NCI-H1436 (cell line): Measurements from ENCODE around the gene ORAI2.
"Not testable (repeated sequence)": the region's sequence is repeated elsewhere in the genome, so short reads cannot be mapped to it uniquely, and the experiment has no call there.

Experiments
- DNase-seq: peaks from one replicate; lab custom pipeline; 2025; lab: John Stamatoyannopoulos, UW

ORAI2 gene

GRCh38 chr7:102469972-102470825 lies 36.8 kb downstream of the ORAI2 start:
- no peak for DNase-seq

- no peak for DNase-seq
These were observed 38.4 kb downstream of the ORAI2 start for GRCh38 chr7:102471791-102472125.

GRCh38 chr7:102472126-102473041 lies 39.0 kb downstream of the ORAI2 start:
- no peak for DNase-seq

- DNase-seq, result no peak
These were observed 40.1 kb downstream of the ORAI2 start for GRCh38 chr7:102473271-102473991.

- DNase-seq, result not testable (repeated sequence)
These were observed 40.7 kb downstream of the ORAI2 start for GRCh38 chr7:102474116-102474515.

GRCh38 chr7:102474736-102475435 lies 41.5 kb downstream of the ORAI2 start:
- DNase-seq, result not testable (repeated sequence)

- not testable (repeated sequence) for DNase-seq
These were observed 45.2 kb downstream of the ORAI2 start, which contains the start of gene POLR2J for GRCh38 chr7:102478314-102479208. TSS of gene POLR2J (minus strand) at chr7:102478922. CDS start at chr7:102478860, 62 bp downstream.

GRCh38 chr7:102479209-102479584 lies 45.8 kb downstream of the ORAI2 start:
- not testable (repeated sequence) for DNase-seq

GRCh38 chr7:102479982-102480637 lies 46.7 kb downstream of the ORAI2 start:
- DNase-seq, result not testable (repeated sequence)

- not testable (repeated sequence) for DNase-seq
These were observed 48.6 kb downstream of the ORAI2 start for GRCh38 chr7:102481962-102482361.

GRCh38 chr7:102484317-102484716 lies 50.9 kb downstream of the ORAI2 start:
- DNase-seq, result not testable (repeated sequence)

- not testable (repeated sequence) for DNase-seq
These were observed 57.2 kb downstream of the ORAI2 start for GRCh38 chr7:102490529-102491075.

GRCh38 chr7:102493220-102493935 lies 60.0 kb downstream of the ORAI2 start:
- not testable (repeated sequence) for DNase-seq

GRCh38 chr7:102494026-102494425 lies 60.7 kb downstream of the ORAI2 start:
- DNase-seq, result not testable (repeated sequence)

- DNase-seq, result not testable (repeated sequence)
These were observed 61.2 kb downstream of the ORAI2 start for GRCh38 chr7:102494473-102495149.

- DNase-seq, result not testable (repeated sequence)
These were observed 63.5 kb downstream of the ORAI2 start for GRCh38 chr7:102496861-102497260.

- not testable (repeated sequence) for DNase-seq
These were observed 63.9 kb downstream of the ORAI2 start for GRCh38 chr7:102497308-102497707.

GRCh38 chr7:102498321-102498720 lies 64.9 kb downstream of the ORAI2 start:
- not testable (repeated sequence) for DNase-seq
